SK-N-MC (cell line): ENCODE measurements around the gene STPG1.
"Not testable (repeated sequence)": the region's sequence is repeated elsewhere in the genome, so short reads cannot be mapped to it uniquely, and the experiment has no call there.

Experiments
- DNase-seq: peaks from one replicate; pipeline ENCODE4 v3.0.0-alpha.2; 2011; ENCODE audit warnings: low read depth, low spot score
- H3K27ac ChIP-seq: fragments of 200-600 bp; sonication (generic); 2 replicates; pipeline ENCODE4 v1.5.1; 2016; ENCODE audit warnings: mixed run types
- H3K36me3 ChIP-seq: fragments of 200-600 bp; sonication (generic); 2 replicates; pipeline ENCODE4 v1.6.1; 2017; ENCODE audit warnings: antibody characterized with exemption, low read length, mixed read lengths; ENCODE audit not compliant: insufficient read depth
- H3K4me3 ChIP-seq: fragments of 200-600 bp; sonication (generic); 2 replicates; pipeline ENCODE4 v1.5.1; 2016
- H3K9ac ChIP-seq: fragments of 200-600 bp; sonication (generic); 2 replicates; pipeline ENCODE4 v1.8.0; 2017; ENCODE audit warnings: mixed run types, mixed read lengths; ENCODE audit not compliant: insufficient read length
- H3K9me3 ChIP-seq: fragments of 200-600 bp; sonication (generic); 2 replicates; pipeline ENCODE4 v1.6.1; 2017; ENCODE audit warnings: low read depth, mild to moderate bottlenecking, antibody characterized with exemption, low read length, moderate library complexity, mixed read lengths
- EZH2 ChIP-seq: fragments of 200-600 bp; sonication (generic); IDR thresholded peaks from one replicate; pipeline ENCODE4 v1.6.1; 2017; ENCODE audit warnings: antibody characterized with exemption
- FOXP2 ChIP-seq: optimal IDR thresholded peaks from 2 replicates; pipeline ENCODE3; 2011; ENCODE audit warnings: mild to moderate bottlenecking, moderate library complexity; ENCODE audit not compliant: insufficient read depth; ENCODE audit errors: extremely low read length, control extremely low read depth
- POLR2AphosphoS5 ChIP-seq: IDR thresholded peaks from 2 replicates; pipeline ENCODE4 v1.6.1; 2012; ENCODE audit warnings: mild to moderate bottlenecking, low read depth, low read length, borderline replicate concordance

Gene STPG1

GRCh38 chr1:24450857-24451397 is 37.3 kb upstream of the STPG1 start:
- Histone ChIP-seq H3K9me3 (no peaks in the 10 kb centered on the region), H3K36me3 (no peaks in the 10 kb centered on the region), H3K4me3 (no peak overlapping the region), H3K9ac (no peak overlapping the region), H3K27ac (no peak overlapping the region)
- TF ChIP-seq EZH2 (no peak), FOXP2 (no peak), POLR2AphosphoS5 (no peak)
- no peak for DNase-seq

- no peaks in the 10 kb centered on the region for H3K9me3 ChIP-seq
- no peak overlapping the region for H3K9ac ChIP-seq
- H3K36me3 ChIP-seq, result no peaks in the 10 kb centered on the region
- no peak for TF ChIP-seq POLR2AphosphoS5
- TF ChIP-seq EZH2, result no peak
- no peak for TF ChIP-seq FOXP2
- no peak overlapping the region for H3K4me3 ChIP-seq
- H3K27ac ChIP-seq, result no peak overlapping the region
- no peak for DNase-seq
Measured at GRCh38 chr1:24450316-24450715, 36.7 kb upstream of the STPG1 start.

DNA sequence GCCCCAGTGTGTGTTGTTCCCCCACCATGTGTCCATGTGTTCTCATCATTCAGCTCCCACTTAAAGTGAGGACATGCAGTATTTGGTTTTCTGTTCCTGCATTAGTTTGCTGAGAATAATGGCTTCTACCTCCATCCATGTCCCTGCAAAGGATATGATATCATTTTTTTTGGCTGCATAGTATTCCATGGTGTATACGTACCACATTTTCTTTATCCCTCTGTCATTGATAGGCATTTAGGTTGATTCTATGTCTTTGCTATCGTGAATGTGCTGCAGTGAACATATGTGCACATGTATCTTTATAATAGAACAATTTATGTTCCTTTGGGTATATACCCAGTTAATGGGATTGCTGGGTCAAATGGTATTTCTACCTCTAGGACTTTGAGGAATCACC is 32.9 kb upstream of the STPG1 start:
- H3K9ac ChIP-seq, H3K27ac ChIP-seq, H3K4me3 ChIP-seq, DNase-seq, H3K36me3 ChIP-seq, H3K9me3 ChIP-seq: not testable (repeated sequence)

DNA sequence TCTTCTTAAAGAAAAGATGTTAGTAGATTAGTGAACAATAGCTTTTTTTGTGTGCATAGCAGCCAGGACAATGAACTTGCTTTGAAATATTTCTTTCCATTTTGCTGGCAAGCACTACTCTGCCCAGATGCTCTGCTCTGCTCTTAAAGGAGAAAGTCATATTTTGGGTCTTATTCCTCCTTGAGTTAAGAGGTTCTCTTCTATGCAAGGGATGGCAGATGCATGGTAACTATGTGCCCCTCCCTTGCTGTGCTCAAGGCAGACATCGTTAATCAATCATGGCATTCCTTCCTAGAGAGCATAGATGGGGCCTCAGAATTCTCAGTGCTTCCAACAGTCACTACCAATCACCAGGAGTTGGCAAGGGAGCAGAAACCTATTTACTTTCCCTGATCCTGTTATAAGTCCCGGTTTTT is 29.7 kb upstream of the STPG1 start:
- Histone ChIP-seq H3K4me3 (no peak overlapping the region), H3K27ac (no peak overlapping the region), H3K36me3 (no peaks in the 10 kb centered on the region), H3K9ac (no peak overlapping the region), H3K9me3 (no peaks in the 10 kb centered on the region)
- DNase-seq, result no peak
- TF ChIP-seq FOXP2 (no peak), POLR2AphosphoS5 (no peak), EZH2 (no peak)

DNA sequence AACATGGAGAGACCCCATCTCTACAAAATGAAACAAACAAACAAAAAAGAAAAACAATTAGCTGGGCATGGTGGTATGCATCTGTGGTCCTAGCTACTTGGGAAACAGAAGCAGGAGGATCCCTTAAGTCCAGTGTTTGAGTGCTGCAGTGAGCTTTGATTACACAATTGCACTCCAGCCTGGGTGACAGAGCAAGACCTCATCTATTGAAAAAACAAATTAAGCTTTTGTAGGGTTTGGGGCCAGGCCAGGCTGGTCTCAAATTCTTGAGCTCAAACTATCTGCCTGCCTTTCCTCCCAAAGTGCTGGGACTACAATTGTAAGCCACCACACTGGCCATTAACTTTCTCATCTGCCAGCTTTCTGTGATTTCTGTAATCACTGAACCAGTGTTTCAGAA is 29.2 kb upstream of the STPG1 start:
- no peak for DNase-seq
- no peak for TF ChIP-seq EZH2
- TF ChIP-seq POLR2AphosphoS5, result no peak
- no peak for TF ChIP-seq FOXP2
- no peak overlapping the region for H3K4me3 ChIP-seq
- H3K36me3 ChIP-seq, result no peaks in the 10 kb centered on the region
- no peak overlapping the region for H3K9ac ChIP-seq
- no peak overlapping the region for H3K27ac ChIP-seq
- no peaks in the 10 kb centered on the region for H3K9me3 ChIP-seq

DNA sequence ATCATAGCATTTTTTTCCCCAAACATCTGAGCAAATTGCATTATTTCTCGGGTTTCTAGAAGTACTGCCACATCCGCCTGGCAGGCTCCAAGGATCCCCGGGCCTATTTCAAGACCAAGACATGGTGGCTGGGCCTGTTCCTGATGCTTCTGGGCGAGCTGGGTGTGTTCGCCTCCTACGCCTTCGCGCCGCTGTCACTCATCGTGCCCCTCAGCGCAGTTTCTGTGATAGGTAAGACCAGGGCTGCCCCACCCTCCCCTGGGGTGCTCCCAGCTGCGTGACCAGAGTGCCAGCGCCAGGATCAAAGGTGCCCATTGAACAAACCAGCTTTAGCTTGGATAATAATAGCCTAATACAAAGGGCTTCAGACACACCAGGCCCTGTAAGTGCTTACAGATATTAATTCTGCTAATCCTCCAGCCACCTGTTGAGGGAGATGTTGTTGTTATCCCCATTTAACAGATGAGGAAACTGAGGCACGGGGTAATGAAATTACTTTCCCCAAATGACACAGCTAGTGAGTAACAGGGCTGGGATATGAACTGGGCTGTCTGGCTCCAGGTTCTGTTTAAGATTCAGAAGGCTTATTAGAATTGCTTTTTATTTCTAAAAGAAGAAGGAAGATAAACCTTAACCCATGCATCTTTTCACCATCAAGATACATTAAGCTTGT is 28.6 kb upstream of the STPG1 start:
- Histone ChIP-seq H3K9ac (no peak overlapping the region), H3K4me3 (no peak overlapping the region), H3K9me3 (no peaks in the 10 kb centered on the region), H3K27ac (no peak overlapping the region), H3K36me3 (no peaks in the 10 kb centered on the region)
- DNase-seq, result no peak
- TF ChIP-seq POLR2AphosphoS5 (no peak), EZH2 (no peak), FOXP2 (no peak)

- H3K36me3 ChIP-seq, result no peaks in the 10 kb centered on the region
- no peak overlapping the region for H3K4me3 ChIP-seq
- H3K27ac ChIP-seq, result no peak overlapping the region
- DNase-seq, result no peak
- no peak overlapping the region for H3K9ac ChIP-seq
- no peaks in the 10 kb centered on the region for H3K9me3 ChIP-seq
- no peak for TF ChIP-seq FOXP2
- no peak for TF ChIP-seq EZH2
- TF ChIP-seq POLR2AphosphoS5, result no peak
Measured at GRCh38 chr1:24441480-24441879, 27.9 kb upstream of the STPG1 start.

GRCh38 chr1:24440436-24440835 is 26.9 kb upstream of the STPG1 start:
- Histone ChIP-seq H3K9me3 (no peaks in the 10 kb centered on the region), H3K27ac (no peak overlapping the region), H3K9ac (no peak overlapping the region), H3K4me3 (no peak overlapping the region), H3K36me3 (no peaks in the 10 kb centered on the region)
- DNase-seq, result no peak
- TF ChIP-seq EZH2 (no peak), POLR2AphosphoS5 (no peak), FOXP2 (no peak)

GRCh38 chr1:24438423-24438901 is 24.9 kb upstream of the STPG1 start:
- TF ChIP-seq FOXP2 (no peak), EZH2 (no peak), POLR2AphosphoS5 (no peak)
- Histone ChIP-seq H3K9me3 (no peaks in the 10 kb centered on the region), H3K4me3 (no peak overlapping the region), H3K27ac (no peak overlapping the region), H3K9ac (no peak overlapping the region), H3K36me3 (no peaks in the 10 kb centered on the region)
- no peak for DNase-seq
